ACC112 (cell line): ENCODE data around the gene RNF220.

Experiments used
- H2AFZ ChIP-seq: fragments of 200-600 bp; sonication (generic); one replicate; pipeline ENCODE4 v1.6.0; 2017; ENCODE audit warnings: antibody characterized with exemption, low read length; ENCODE audit not compliant: unreplicated experiment
- H3K27ac ChIP-seq: fragments of 200-600 bp; sonication (generic); 2 replicates; pipeline ENCODE4 v1.5.1; 2014; ENCODE audit warnings: low read depth, mild to moderate bottlenecking, antibody characterized with exemption, low read length, moderate library complexity
- H3K27me3 ChIP-seq: fragments of 200-600 bp; sonication (generic); 2 replicates; pipeline ENCODE4 v1.6.1; 2014; ENCODE audit warnings: mild to moderate bottlenecking, antibody characterized with exemption, low read length, moderate library complexity, mixed read lengths; ENCODE audit not compliant: insufficient read depth
- H3K36me3 ChIP-seq: fragments of 200-600 bp; sonication (generic); 2 replicates; pipeline ENCODE4 v1.6.1; 2016; ENCODE audit warnings: mild to moderate bottlenecking, antibody characterized with exemption, low read length, moderate library complexity, mixed read lengths; ENCODE audit not compliant: insufficient read depth
- H3K4me1 ChIP-seq: fragments of 200-600 bp; sonication (generic); one replicate; pipeline ENCODE4 v1.6.1; 2016; ENCODE audit warnings: low read length, mixed read lengths; ENCODE audit not compliant: insufficient read depth, unreplicated experiment, control insufficient read depth
- H3K4me3 ChIP-seq: fragments of 200-600 bp; sonication (generic); 2 replicates; pipeline ENCODE4 v1.5.1; 2014; ENCODE audit warnings: mild to moderate bottlenecking, low read depth, low read length
- H3K79me2 ChIP-seq: fragments of 200-600 bp; sonication (generic); one replicate; pipeline ENCODE4 v1.6.0; 2016; ENCODE audit warnings: low read length; ENCODE audit not compliant: control insufficient read depth, unreplicated experiment, insufficient read depth

RNF220 gene

GRCh38 chr1:44590475-44590874 lies 185.4 kb downstream of the RNF220 start:
- no peak overlapping the region for H3K4me3 ChIP-seq

GRCh38 chr1:44591381-44591780 lies 186.3 kb downstream of the RNF220 start:
- Histone ChIP-seq H3K4me3 (no peak overlapping the region), H3K4me1 (no peaks in the 10 kb centered on the region), H2AFZ (no peak overlapping the region), H3K27me3 (peaks cover 14% of the 10 kb centered on the region; the same call in 1 of the 2 replicates), H3K27ac (no peak overlapping the region), H3K36me3 (no peaks in the 10 kb centered on the region), H3K79me2 (no peaks in the 10 kb centered on the region)

More at GRCh38 chr1:44590475-44590874, 185.4 kb downstream of the RNF220 start:
- H3K27ac ChIP-seq: no peak overlapping the region
- no peak overlapping the region for H2AFZ ChIP-seq
- no peaks in the 10 kb centered on the region for H3K4me1 ChIP-seq
- peaks cover 23% of the 10 kb centered on the region for H3K27me3 ChIP-seq
- no peaks in the 10 kb centered on the region for H3K79me2 ChIP-seq
- no peaks in the 10 kb centered on the region for H3K36me3 ChIP-seq

GRCh38 chr1:44592208-44593145 lies 187.4 kb downstream of the RNF220 start:
- H3K27me3 ChIP-seq: peaks cover 18% of the 10 kb centered on the region

GRCh38 chr1:44594353-44594752 lies 189.3 kb downstream of the RNF220 start:
- Histone ChIP-seq H3K27me3 (peaks cover 28% of the 10 kb centered on the region), H2AFZ (no peak overlapping the region), H3K36me3 (no peaks in the 10 kb centered on the region), H3K4me3 (no peak overlapping the region), H3K27ac (no peak overlapping the region), H3K4me1 (no peaks in the 10 kb centered on the region), H3K79me2 (no peaks in the 10 kb centered on the region)

More at GRCh38 chr1:44592208-44593145, 187.4 kb downstream of the RNF220 start:
- H2AFZ ChIP-seq: no peak overlapping the region
- no peak overlapping the region for H3K4me3 ChIP-seq
- H3K79me2 ChIP-seq: no peaks in the 10 kb centered on the region
- no peaks in the 10 kb centered on the region for H3K36me3 ChIP-seq
- H3K27ac ChIP-seq: no peak overlapping the region
- H3K4me1 ChIP-seq: no peaks in the 10 kb centered on the region

- Histone ChIP-seq H3K27ac (no peak overlapping the region), H3K79me2 (no peaks in the 10 kb centered on the region), H3K4me3 (no peak overlapping the region), H2AFZ (no peak overlapping the region), H3K4me1 (no peaks in the 10 kb centered on the region), H3K36me3 (no peaks in the 10 kb centered on the region), H3K27me3 (peaks cover 36% of the 10 kb centered on the region)
Observed at GRCh38 chr1:44594871-44595735, 190.0 kb downstream of the RNF220 start.

- no peaks in the 10 kb centered on the region for H3K36me3 ChIP-seq
- no peak overlapping the region for H3K27ac ChIP-seq
- no peaks in the 10 kb centered on the region for H3K79me2 ChIP-seq
- peaks cover 47% of the 10 kb centered on the region for H3K27me3 ChIP-seq
- no peak overlapping the region for H2AFZ ChIP-seq
- no peaks in the 10 kb centered on the region for H3K4me1 ChIP-seq
- no peak overlapping the region for H3K4me3 ChIP-seq
Observed at GRCh38 chr1:44596511-44596910, 191.5 kb downstream of the RNF220 start.

GRCh38 chr1:44598167-44598566 lies 193.1 kb downstream of the RNF220 start:
- no peak overlapping the region for H3K4me3 ChIP-seq
- H2AFZ ChIP-seq: no peak overlapping the region
- no peaks in the 10 kb centered on the region for H3K4me1 ChIP-seq
- peaks cover 64% of the 10 kb centered on the region for H3K27me3 ChIP-seq
- no peaks in the 10 kb centered on the region for H3K79me2 ChIP-seq
- H3K36me3 ChIP-seq: no peaks in the 10 kb centered on the region
- no peak overlapping the region for H3K27ac ChIP-seq

- no peak overlapping the region for H2AFZ ChIP-seq
- H3K79me2 ChIP-seq: no peaks in the 10 kb centered on the region
- peaks cover 63% of the 10 kb centered on the region for H3K27me3 ChIP-seq
- no peaks in the 10 kb centered on the region for H3K4me1 ChIP-seq
- H3K4me3 ChIP-seq: no peak overlapping the region
- H3K27ac ChIP-seq: no peak overlapping the region
- H3K36me3 ChIP-seq: no peaks in the 10 kb centered on the region
Observed at GRCh38 chr1:44602634-44603628, 197.9 kb downstream of the RNF220 start.

GRCh38 chr1:44603718-44604117 lies 198.7 kb downstream of the RNF220 start:
- H2AFZ ChIP-seq: no peak overlapping the region
- no peaks in the 10 kb centered on the region for H3K36me3 ChIP-seq
- H3K27me3 ChIP-seq: peaks cover 60% of the 10 kb centered on the region
- H3K79me2 ChIP-seq: no peaks in the 10 kb centered on the region
- no peak overlapping the region for H3K27ac ChIP-seq
- no peaks in the 10 kb centered on the region for H3K4me1 ChIP-seq
- no peak overlapping the region for H3K4me3 ChIP-seq
